ENCODE results near the gene CHGA. TPM values are rescaled to one million over a fixed set of nuclear protein-coding genes. Genes with fewer than 3 reads are reported as not detected.

The CHGA gene
- total RNA-seq, 4 donors from 2014 or later: not detected

DNA sequence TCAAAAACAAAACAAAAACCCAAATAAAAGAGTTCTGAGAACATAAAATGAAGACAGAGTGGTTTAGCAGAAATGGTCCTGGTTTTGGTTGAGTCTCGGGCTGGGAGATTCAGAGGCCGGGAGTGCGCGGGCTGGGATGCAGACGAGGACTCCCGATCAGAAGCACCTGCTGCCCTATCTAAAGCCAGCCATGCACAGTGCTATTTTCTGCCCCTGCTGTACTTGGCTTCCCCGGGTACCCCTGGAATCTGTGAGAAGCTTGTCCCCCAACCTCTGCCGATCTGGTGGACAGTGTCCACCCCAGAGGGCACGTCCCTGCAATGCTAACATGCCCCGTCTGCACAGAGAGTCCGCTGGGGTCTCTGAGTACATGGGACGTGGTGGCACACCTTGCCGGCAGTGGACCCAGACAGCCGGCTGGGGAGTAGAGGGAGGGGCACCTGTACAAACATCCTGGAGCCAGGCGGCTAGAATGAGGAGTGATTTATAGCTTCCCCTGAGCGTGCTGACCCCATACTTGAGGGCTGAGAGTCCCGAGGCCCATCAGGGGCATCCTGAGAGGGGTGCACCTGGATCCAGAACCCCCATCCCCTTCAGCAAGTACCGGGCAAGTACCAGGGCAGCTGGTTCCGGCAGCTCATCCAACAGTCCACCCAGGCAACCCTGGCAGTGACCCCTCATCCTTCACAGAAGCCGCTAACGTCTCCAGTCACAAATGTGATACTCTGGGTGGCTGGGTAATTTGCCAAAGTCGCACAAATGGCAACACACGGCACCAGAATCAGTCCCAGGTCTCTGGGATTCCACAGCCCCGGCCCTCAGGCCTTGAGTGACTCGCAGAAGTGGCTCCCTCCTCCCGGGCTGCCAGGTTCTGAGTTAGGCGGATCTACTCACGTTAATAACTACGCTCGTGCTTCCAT is 37.1 kb downstream of the CHGA start:
- no peaks in the 10 kb centered on the region for H3K9me3 ChIP-seq
- peaks cover 0 to 66% (median 0%) of the 10 kb centered on the region in 3 donors for H3K36me3 ChIP-seq
- H3K27me3 ChIP-seq: no peaks in the 10 kb centered on the region
- 73 to 77% methylated on average over 21 to 25 of the region's 30 CpGs for WGBS, 2 donors
- H3K4me3 ChIP-seq: no peak overlapping the region
- TF ChIP-seq EP300 (IDR thresholded peaks at IDR 0.05) (no peak), CTCF (IDR thresholded peaks at IDR 0.05) (no peak), POLR2A (IDR thresholded peaks at IDR 0.05) (no peak)
- peak overlapping the region; percentile 52 to 91 (median 78) for H3K27ac ChIP-seq
- H3K4me1 ChIP-seq: peaks cover 0 to 45% (median 17%) of the 10 kb centered on the region in 4 donors
- DNase-seq (ENCODE audit: low spot score in 2 of 2): no peak

DNA sequence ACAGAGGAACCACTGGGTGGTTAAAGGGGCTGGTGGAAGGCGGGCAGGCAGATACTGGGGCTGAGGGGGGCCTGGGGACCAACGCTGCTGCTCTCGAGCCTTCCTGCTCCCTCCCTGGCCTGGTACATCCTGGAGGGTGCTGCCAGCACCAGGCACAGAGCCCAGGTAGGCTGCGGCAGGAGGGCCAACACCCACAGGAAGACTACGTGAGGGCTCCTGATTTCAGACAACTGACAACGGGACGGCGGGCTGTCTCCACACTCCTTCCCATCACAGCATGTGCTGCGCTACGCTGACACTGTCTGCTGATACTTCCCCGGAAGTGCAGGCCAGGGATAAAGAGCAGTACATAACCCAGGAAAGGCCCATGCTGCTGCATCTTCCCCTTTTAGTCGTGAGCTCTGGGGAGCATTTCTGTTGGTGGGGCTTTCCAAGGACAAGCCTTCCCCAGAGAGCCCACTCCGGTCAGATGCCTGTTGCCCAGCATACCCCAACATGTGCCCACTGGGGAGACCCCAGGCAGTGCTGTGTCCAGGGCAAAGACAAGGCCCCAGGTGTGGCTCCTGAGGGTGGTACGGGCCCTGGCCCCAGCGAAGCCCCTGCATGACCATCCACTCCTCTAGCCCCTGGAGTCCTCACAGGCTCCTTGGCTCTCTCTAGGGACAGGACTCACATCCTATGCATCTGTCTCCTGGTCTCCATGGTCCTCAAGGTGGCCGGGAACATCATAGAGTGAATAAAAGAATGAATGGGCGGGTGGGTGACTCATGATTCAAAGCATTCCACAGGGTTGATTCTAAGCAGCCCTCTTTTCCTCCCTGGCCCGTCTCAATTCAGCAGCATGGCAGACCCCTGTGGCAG is 38.0 kb downstream of the CHGA start:
- TF ChIP-seq POLR2A (IDR thresholded peaks at IDR 0.05) (no peak), CTCF (IDR thresholded peaks at IDR 0.05) (no peak), EP300 (IDR thresholded peaks at IDR 0.05) (no peak)
- Histone ChIP-seq H3K36me3 (peaks cover 0 to 61% (median 0%) of the 10 kb centered on the region in 3 donors), H3K9me3 (no peaks in the 10 kb centered on the region), H3K27ac (peak overlapping the region in 2 of 4 donors; percentile 86 to 91), H3K27me3 (no peaks in the 10 kb centered on the region), H3K4me1 (peaks cover 0 to 52% (median 18%) of the 10 kb centered on the region in 4 donors), H3K4me3 (no peak overlapping the region)
- WGBS, 2 donors: 81 to 82% methylated on average over 15 to 16 of the region's 18 CpGs
- no peak for DNase-seq (ENCODE audit: low spot score in 2 of 2)

DNA sequence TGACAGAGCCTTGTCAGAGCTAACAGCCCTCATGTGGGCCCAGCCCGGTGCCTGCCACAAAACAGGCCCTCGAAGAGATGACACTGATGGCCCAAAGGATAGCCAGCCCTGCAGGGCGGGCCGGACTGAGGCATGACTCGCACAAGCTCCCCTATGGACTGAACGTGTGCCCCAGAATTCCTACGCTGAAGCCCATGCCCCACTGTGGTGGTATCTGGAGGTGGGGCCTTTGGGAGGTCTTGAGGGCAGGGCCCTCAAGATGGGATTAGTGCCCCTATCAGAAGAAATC is 38.6 kb downstream of the CHGA start:
- H3K4me1 ChIP-seq: peaks cover 0 to 52% (median 18%) of the 10 kb centered on the region in 4 donors
- H3K4me3 ChIP-seq: no peak overlapping the region
- H3K27me3 ChIP-seq: no peaks in the 10 kb centered on the region
- no peak for DNase-seq (ENCODE audit: low spot score in 2 of 2)
- WGBS, 2 donors: 60% methylated on average over 1 of the region's 7 CpGs; no CpG with 5 or more reads in 1 of the 2 donors
- peak overlapping the region in 1 of 4 donors; percentile 86 for H3K27ac ChIP-seq
- no peaks in the 10 kb centered on the region for H3K9me3 ChIP-seq
- TF ChIP-seq POLR2A (IDR thresholded peaks at IDR 0.05) (no peak), EP300 (IDR thresholded peaks at IDR 0.05) (no peak), CTCF (IDR thresholded peaks at IDR 0.05) (no peak)
- peaks cover 0 to 55% (median 0%) of the 10 kb centered on the region in 3 donors for H3K36me3 ChIP-seq

GRCh38 chr14:92962031-92962830 is 39.3 kb downstream of the CHGA start:
- TF ChIP-seq POLR2A (IDR thresholded peaks at IDR 0.05): no peak
- no peak for TF ChIP-seq EP300 (IDR thresholded peaks at IDR 0.05)
- TF ChIP-seq CTCF (IDR thresholded peaks at IDR 0.05): no peak
- no peak overlapping the region for H3K4me3 ChIP-seq
- H3K9me3 ChIP-seq: no peaks in the 10 kb centered on the region
- H3K27ac ChIP-seq: peak overlapping the region in 1 of 4 donors; percentile 86
- peaks cover 0 to 52% (median 18%) of the 10 kb centered on the region in 4 donors for H3K4me1 ChIP-seq
- H3K36me3 ChIP-seq: peaks cover 0 to 48% (median 0%) of the 10 kb centered on the region in 3 donors
- WGBS, 2 donors: 89 to 93% methylated on average over 18 to 20 of the region's 20 CpGs
- no peak for DNase-seq (ENCODE audit: low spot score in 2 of 2)
- no peaks in the 10 kb centered on the region for H3K27me3 ChIP-seq
